GM12878 (cell line): ENCODE results near the gene SCN8A. TPM values are rescaled to one million over a fixed set of nuclear protein-coding genes. Genes with fewer than 3 reads are reported as not detected.

ENCODE experiments used
- ATAC-seq: fragments of 200-7000 bp; cut with Tn5 transposase; 3 replicates; pipeline ENCODE4 v1.9.1; 2020; ENCODE audit warnings: mild to moderate bottlenecking, moderate library complexity
- BruUV-seq: library from RNA; stranded (reverse); fragments of 400-500 nt; replicated peaks from 2 replicates; lab custom pipeline; 2021; lab: Mats Ljungman, UMichigan
- CTCF ChIA-PET: fragments of 300-600 bp; sonication (Branson Sonifier 250); formaldehyde crosslinking; extraction: SDS; loops from one replicate; lab custom pipeline; 2021; ENCODE audit warnings: inconsistent platforms; lab: Yijun Ruan, JAX
- POLR2A ChIA-PET: fragments of 350-600 bp; formaldehyde crosslinking; extraction: SDS; loops from one replicate; lab custom pipeline; 2021; ENCODE audit warnings: inconsistent platforms; lab: Charles Lee
- RAD21 ChIA-PET: fragments of 300-600 bp; sonication (Branson Sonifier 250); formaldehyde crosslinking; loops from one replicate; lab custom pipeline; 2023; ENCODE audit warnings: antibody characterized with exemption; ENCODE audit not compliant: unreplicated experiment; lab: Charles Lee
- SMC1A ChIA-PET: fragments of 300-600 bp; sonication (Branson Sonifier 250); formaldehyde crosslinking; loops from one replicate; lab custom pipeline; 2023; ENCODE audit not compliant: unreplicated experiment, uncharacterized antibody; lab: Charles Lee
- DNase-seq: peaks from one replicate; pipeline ENCODE4 v3.0.0-alpha.2; 2011; ENCODE audit warnings: low read depth, low spot score
- FAIRE-seq: peaks from 3 replicates; lab custom pipeline; 2011; peaks lifted over from hg19 to GRCh38; lab: Jason Lieb, UNC
- H2AFZ ChIP-seq: 2 replicates; pipeline ENCODE4 v1.6.0; 2011; ENCODE audit warnings: low read depth, low read length, control low read depth; ENCODE audit not compliant: control insufficient read depth
- H3K27ac ChIP-seq: 2 replicates; pipeline ENCODE4 v1.5.1; 2011; ENCODE audit warnings: control low read depth; ENCODE audit not compliant: control insufficient read depth, insufficient read depth
- H3K27me3 ChIP-seq, 2 experiments: replicated peaks in 1 of 2; 2 replicates each; pipeline versions ENCODE4 v1.6.0 to v1.6.1; 2011; ENCODE audit warnings: low read length in 1 of 2; ENCODE audit not compliant: control insufficient read depth in 2 of 2, insufficient read depth in 2 of 2
- H3K36me3 ChIP-seq, 2 experiments: 2 replicates each; pipeline ENCODE4 v1.5.1; 2011; ENCODE audit warnings: low read length in 1 of 2; ENCODE audit not compliant: control insufficient read depth in 2 of 2, insufficient read depth in 2 of 2
- H3K4me1 ChIP-seq: 2 replicates; pipeline ENCODE4 v1.6.1; 2011; ENCODE audit warnings: mild to moderate bottlenecking, low read length, moderate library complexity, mixed read lengths; ENCODE audit not compliant: control insufficient read depth, insufficient read depth
- H3K4me2 ChIP-seq: 2 replicates; pipeline ENCODE4 v1.6.0; 2011; ENCODE audit warnings: control low read depth; ENCODE audit not compliant: control insufficient read depth, insufficient read depth
- H3K4me3 ChIP-seq: fragments of 200-600 bp; sonication (generic); 2 replicates; pipeline ENCODE4 v1.5.1; 2016
- H3K79me2 ChIP-seq: 2 replicates; pipeline ENCODE4 v1.6.0; 2011; ENCODE audit warnings: low read length; ENCODE audit not compliant: control insufficient read depth, insufficient read depth
- H3K9ac ChIP-seq: 2 replicates; pipeline ENCODE4 v1.8.0; 2011; ENCODE audit warnings: low read length, control low read depth, mixed read lengths; ENCODE audit not compliant: control insufficient read depth, insufficient read depth
- H3K9me3 ChIP-seq: replicated peaks from 3 replicates; pipeline ENCODE4 v1.5.1; 2011; ENCODE audit warnings: mild to moderate bottlenecking, low read length; ENCODE audit not compliant: control insufficient read depth, insufficient read depth
- H4K20me1 ChIP-seq: 2 replicates; pipeline ENCODE4 v1.6.0; 2011; ENCODE audit not compliant: control insufficient read depth, insufficient read depth
- GABPA ChIP-seq: IDR thresholded peaks from 2 replicates; pipeline ENCODE4 v1.6.1; 2014; ENCODE audit warnings: antibody characterized with exemption, low read depth, mild to moderate bottlenecking, inconsistent platforms
- IKZF2 ChIP-seq, 2 experiments: fragments of 450-650 bp; IDR thresholded peaks; 2 replicates each; pipeline ENCODE4 v1.6.1; 2017; ENCODE audit warnings: mild to moderate bottlenecking in 2 of 2, moderate library complexity in 2 of 2
- KAT2A ChIP-seq: conservative IDR thresholded peaks from 2 replicates; pipeline ENCODE4 v1.6.1; 2011; ENCODE audit warnings: low read depth, low read length; ENCODE audit not compliant: control insufficient read depth
- NFYA ChIP-seq: IDR thresholded peaks from 2 replicates; pipeline ENCODE4 v1.6.1; 2011; ENCODE audit warnings: low read depth, mild to moderate bottlenecking, low read length, improper control_type of control experiment, borderline replicate concordance
- RCOR1 ChIP-seq: conservative IDR thresholded peaks from 2 replicates; pipeline ENCODE4 v1.6.1; 2012; ENCODE audit warnings: low read depth, low read length, improper control_type of control experiment
- SMC3 ChIP-seq: IDR thresholded peaks from 2 replicates; pipeline ENCODE4 v1.6.1; 2011; ENCODE audit warnings: low read length, improper control_type of control experiment, borderline replicate concordance
- SREBF2 ChIP-seq: IDR thresholded peaks from 2 replicates; pipeline ENCODE4 v1.6.1; 2012; ENCODE audit warnings: mild to moderate bottlenecking, low read length
- ZNF207 ChIP-seq: fragments of 450-650 bp; IDR thresholded peaks from 2 replicates; pipeline ENCODE4 v1.6.1; 2014; ENCODE audit warnings: antibody characterized with exemption, mild to moderate bottlenecking, borderline replicate concordance
- WGBS: methylation state at CpG from one replicate; pipeline ENCODE4 v1.1.6; 2016; ENCODE audit warnings: low lambda C conversion rate; ENCODE audit not compliant: insufficient replicate concordance, insufficient coverage; ENCODE audit errors: missing lambda C conversion rate; 5-methylcytosine and 5-hydroxymethylcytosine counted together
- in situ Hi-C: fragments of 300-500 bp; cut with MboI; formaldehyde crosslinking; loops from 9 replicates; pipeline ENCODE4 v1.14.3; 2018; ENCODE audit warnings: mixed read lengths
- intact Hi-C: fragments of 100-400 bp; cut with micrococcal nuclease; formaldehyde crosslinking; loops from one replicate; pipeline ENCODE4 v1.14.2; 2022; ENCODE audit not compliant: unreplicated experiment
- polyA plus RNA-seq, 11 experiments: library from polyadenylated mRNA; depleted of rRNA in 4 of 11; unstranded in 6 of 11; stranded (reverse) in 5 of 11; fragments of >200 nt; fragmentation: Nextera tagmentation in 4 of 11; fragmentation: Illumina TruSeq in 1 of 11; extraction: Ambion mirVana in 4 of 11; extraction: Trizol in 1 of 11; gene quantifications; 1 replicate in 1 of 11; 2 replicates in 10 of 11; pipeline versions ENCODE4 v1.2.1 to v1.2.3, GENCODE V29; 2011 to 2016; ENCODE audit warnings: inconsistent platforms in 2 of 11, missing spikeins in 2 of 11, low read depth in 1 of 11
- total RNA-seq, 4 experiments: library from RNA; depleted of rRNA in 3 of 4; stranded (reverse); fragments of >200 nt in 3 of 4; fragmentation: Illumina TruSeq in 1 of 4; extraction: Trizol in 1 of 4; gene quantifications; 2 replicates each; pipeline versions ENCODE4 v1.2.1 to v1.2.3, GENCODE V29; 2013 to 2021
- TF ChIP-seq, protein P1 (sequence below): fragments of 450-650 bp; IDR thresholded peaks from 2 replicates; pipeline ENCODE4 v1.6.1; 2017; ENCODE audit warnings: mild to moderate bottlenecking

SCN8A gene
- total and polyA plus RNA-seq, 10 of the 15 experiments (the other 5 are each of a cell fraction or from before 2014, with no cell fraction given), result 0.02 to 0.23 (median 0.06) TPM; not detected in 2

DNA sequence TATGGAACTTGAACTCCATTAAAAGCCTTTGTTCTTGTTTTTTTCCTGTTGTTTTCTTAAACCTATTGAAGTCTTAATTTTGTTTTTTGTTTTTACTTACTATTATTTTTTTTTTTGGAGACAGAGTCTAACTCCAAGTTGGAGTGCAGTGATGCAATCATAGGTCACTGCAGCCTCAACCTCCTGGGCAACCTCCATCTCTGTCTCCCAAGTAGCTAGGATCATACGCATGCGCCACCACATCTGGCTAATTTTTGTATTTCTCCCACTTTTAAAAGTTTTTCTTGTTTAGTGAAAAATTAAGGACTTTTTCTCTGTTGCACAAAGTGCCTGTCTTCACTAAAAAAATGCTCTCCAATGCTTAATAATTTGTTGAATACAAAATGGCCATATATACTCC, 76.2 kb downstream of the SCN8A start:
- in situ Hi-C loops, result no loop called here
- FAIRE-seq, result no peak
- RAD21 ChIA-PET, result no interaction called here

DNA sequence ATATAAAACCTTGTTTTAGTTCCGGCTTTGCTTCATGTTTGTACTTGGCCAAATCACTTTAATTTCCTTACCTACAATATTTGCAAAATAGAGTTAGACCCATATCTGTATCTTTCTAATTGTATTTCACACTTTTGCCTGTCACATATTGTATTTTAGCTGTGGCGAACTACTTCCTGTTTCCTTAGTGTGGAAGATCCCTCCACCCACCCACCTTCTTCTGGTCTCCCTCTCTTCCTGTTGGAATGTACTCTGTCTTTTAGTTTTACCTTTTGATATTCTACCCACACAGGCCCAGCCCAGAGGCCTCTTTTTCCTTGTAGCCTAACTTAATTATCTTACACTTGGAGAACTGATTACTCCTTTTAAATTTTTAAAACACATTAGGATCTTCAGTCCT, 78.2 kb downstream of the SCN8A start:
- BruUV-seq, result no TSS peak

More for the DNA sequence above, 76.2 kb downstream of the SCN8A start:
- Histone ChIP-seq H3K27me3 (no peaks in the 10 kb centered on the region; a peak in 1 of 4 replicates), H3K9ac (no peak overlapping the region), H3K36me3 (no peaks in the 10 kb centered on the region), H3K79me2 (no peaks in the 10 kb centered on the region), H3K4me2 (no peak overlapping the region), H3K4me3 (no peak overlapping the region), H3K9me3 (no peaks in the 10 kb centered on the region), H3K27ac (no peak overlapping the region), H2AFZ (no peak overlapping the region), H3K4me1 (no peaks in the 10 kb centered on the region), H4K20me1 (no peaks in the 10 kb centered on the region)
- 89% methylated on average over 2 of the region's 2 CpGs for WGBS
- no peak for ATAC-seq
- no peak for DNase-seq
- ChIA-PET SMC1A (no interaction called here), POLR2A (no interaction called here), CTCF (interaction anchor here (1.2 kb wide), 1 partner anchor 9 kb away, joined by 3 read pairs; no protein-coding TSS in a partner anchor)
- BruUV-seq, result no TSS peak
- no peak for TF ChIP-seq KAT2A
- TF ChIP-seq SMC3, result no peak
- TF ChIP-seq, protein P1, sequence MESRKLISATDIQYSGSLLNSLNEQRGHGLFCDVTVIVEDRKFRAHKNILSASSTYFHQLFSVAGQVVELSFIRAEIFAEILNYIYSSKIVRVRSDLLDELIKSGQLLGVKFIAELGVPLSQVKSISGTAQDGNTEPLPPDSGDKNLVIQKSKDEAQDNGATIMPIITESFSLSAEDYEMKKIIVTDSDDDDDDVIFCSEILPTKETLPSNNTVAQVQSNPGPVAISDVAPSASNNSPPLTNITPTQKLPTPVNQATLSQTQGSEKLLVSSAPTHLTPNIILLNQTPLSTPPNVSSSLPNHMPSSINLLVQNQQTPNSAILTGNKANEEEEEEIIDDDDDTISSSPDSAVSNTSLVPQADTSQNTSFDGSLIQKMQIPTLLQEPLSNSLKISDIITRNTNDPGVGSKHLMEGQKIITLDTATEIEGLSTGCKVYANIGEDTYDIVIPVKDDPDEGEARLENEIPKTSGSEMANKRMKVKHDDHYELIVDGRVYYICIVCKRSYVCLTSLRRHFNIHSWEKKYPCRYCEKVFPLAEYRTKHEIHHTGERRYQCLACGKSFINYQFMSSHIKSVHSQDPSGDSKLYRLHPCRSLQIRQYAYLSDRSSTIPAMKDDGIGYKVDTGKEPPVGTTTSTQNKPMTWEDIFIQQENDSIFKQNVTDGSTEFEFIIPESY, result no peak
- TF ChIP-seq NFYA, result no peak
- intact Hi-C loops, result no loop called here

More for the DNA sequence above, 78.2 kb downstream of the SCN8A start:
- no peaks in the 10 kb centered on the region for H3K79me2 ChIP-seq
- H3K9ac ChIP-seq, result no peak overlapping the region
- ChIA-PET POLR2A (no interaction called here), CTCF (interaction anchor here (1.5 kb wide), 1 partner anchor 17 kb away, joined by 4 read pairs; no protein-coding TSS in a partner anchor), RAD21 (no interaction called here), SMC1A (no interaction called here)
- no peak for FAIRE-seq
- no peak overlapping the region for H3K27ac ChIP-seq
- no peaks in the 10 kb centered on the region for H4K20me1 ChIP-seq
- H3K9me3 ChIP-seq, result no peaks in the 10 kb centered on the region
- H3K4me1 ChIP-seq, result no peaks in the 10 kb centered on the region
- no peak for TF ChIP-seq IKZF2 (IDR thresholded peaks at IDR 0.05)
- TF ChIP-seq ZNF207, result no peak
- no peak for TF ChIP-seq SREBF2
- no peak for TF ChIP-seq RCOR1
- TF ChIP-seq NFYA, result no peak
- no peak for TF ChIP-seq GABPA
- H2AFZ ChIP-seq, result no peak overlapping the region
- no peak for ATAC-seq
- no peaks in the 10 kb centered on the region for H3K36me3 ChIP-seq
- H3K4me3 ChIP-seq, result no peak overlapping the region
- H3K4me2 ChIP-seq, result no peak overlapping the region
- H3K27me3 ChIP-seq, result no peaks in the 10 kb centered on the region; a peak in 1 of 4 replicates
- in situ Hi-C loops, result no loop called here
- intact Hi-C loops, result no loop called here
- 50% methylated on average over 2 of the region's 2 CpGs for WGBS
- DNase-seq, result no peak
